HepG2 (cell line): ENCODE data around the gene IFT52. TPM values are rescaled to one million over a fixed set of nuclear protein-coding genes. Genes with fewer than 3 reads are reported as not detected.
A peak's percentile ranks its signal among the peaks of the same experiment; 100 is the strongest.

Source experiments
- BCLAF1 ChIP-seq: fragments of 450-650 bp; IDR thresholded peaks from 2 replicates; pipeline ENCODE4 v1.6.1; 2017; ENCODE audit warnings: mild to moderate bottlenecking
- ELK4 ChIP-seq: sonication (generic); formaldehyde crosslinking; IDR thresholded peaks from 2 replicates; pipeline ENCODE4 v1.9.0; 2021; ENCODE audit warnings: missing genetic modification reagents, borderline replicate concordance
- SIN3B ChIP-seq: fragments of 150-350 bp; IDR thresholded peaks from 2 replicates; pipeline ENCODE4 v1.6.1; 2014; ENCODE audit warnings: low read length
- ZFP36L2 ChIP-seq: sonication (generic); formaldehyde crosslinking; IDR thresholded peaks from 2 replicates; pipeline ENCODE4 v1.4.0; 2020; ENCODE audit warnings: missing genetic modification reagents
- ZFY ChIP-seq: sonication (generic); formaldehyde crosslinking; IDR thresholded peaks from 2 replicates; pipeline ENCODE4 v1.4.0; 2020; ENCODE audit warnings: missing genetic modification reagents
- ZNF597 ChIP-seq: sonication (generic); formaldehyde crosslinking; IDR thresholded peaks from 2 replicates; pipeline ENCODE4 v1.5.0; 2020; ENCODE audit warnings: missing genetic modification reagents
- ZNF747 ChIP-seq: sonication (generic); formaldehyde crosslinking; IDR thresholded peaks from 2 replicates; pipeline ENCODE4 v1.8.1; 2023; ENCODE audit warnings: missing genetic modification reagents, mild to moderate bottlenecking, borderline replicate concordance
- ZNF761 ChIP-seq: sonication (generic); formaldehyde crosslinking; conservative IDR thresholded peaks from 2 replicates; pipeline ENCODE4 v1.4.0; 2020; ENCODE audit warnings: mild to moderate bottlenecking, missing genetic modification reagents
- polyA plus RNA-seq, 8 experiments: library from polyadenylated mRNA; depleted of rRNA in 3 of 8; stranded (reverse) in 7 of 8; unstranded in 1 of 8; fragments of >200 nt; fragmentation: Illumina TruSeq in 4 of 8; extraction: Trizol in 4 of 8; gene quantifications; 2 replicates each; pipeline versions ENCODE4 v1.2.1 to v1.2.3, GENCODE V29; 2011 to 2016; ENCODE audit warnings: low read depth in 4 of 8, missing spikeins in 1 of 8, mixed read lengths in 1 of 8; ENCODE audit not compliant: insufficient read depth in 1 of 8
- total RNA-seq, 5 experiments: library from RNA; depleted of rRNA; stranded (reverse); fragments of >200 nt; fragmentation: Illumina TruSeq; extraction: Trizol; gene quantifications; 2 replicates each; pipeline ENCODE4 v1.2.3, GENCODE V29; 2016; ENCODE audit warnings: low read depth in 1 of 5
- TF ChIP-seq, protein P1 (sequence below): sonication (generic); formaldehyde crosslinking; IDR thresholded peaks from 2 replicates; pipeline ENCODE4 v1.5.0; 2020; ENCODE audit warnings: mild to moderate bottlenecking, missing genetic modification reagents, borderline replicate concordance
- TF ChIP-seq, protein P2 (sequence below): IDR thresholded peaks from 2 replicates; pipeline ENCODE4 v1.6.1; 2012; ENCODE audit warnings: low read depth, low read length, improper control_type of control experiment
- TF ChIP-seq, protein P3 (sequence below): sonication (generic); formaldehyde crosslinking; IDR thresholded peaks from 2 replicates; pipeline ENCODE4 v1.8.1; 2023; ENCODE audit warnings: mild to moderate bottlenecking, inconsistent platforms, moderate library complexity, missing genetic modification reagents, borderline replicate concordance

IFT52 gene
- total and polyA plus RNA-seq, 2 of the 13 experiments (the other 11 are each of a cell fraction or from before 2014, with no cell fraction given) = 48.0 to 64.0 TPM

- TF ChIP-seq, protein P1, sequence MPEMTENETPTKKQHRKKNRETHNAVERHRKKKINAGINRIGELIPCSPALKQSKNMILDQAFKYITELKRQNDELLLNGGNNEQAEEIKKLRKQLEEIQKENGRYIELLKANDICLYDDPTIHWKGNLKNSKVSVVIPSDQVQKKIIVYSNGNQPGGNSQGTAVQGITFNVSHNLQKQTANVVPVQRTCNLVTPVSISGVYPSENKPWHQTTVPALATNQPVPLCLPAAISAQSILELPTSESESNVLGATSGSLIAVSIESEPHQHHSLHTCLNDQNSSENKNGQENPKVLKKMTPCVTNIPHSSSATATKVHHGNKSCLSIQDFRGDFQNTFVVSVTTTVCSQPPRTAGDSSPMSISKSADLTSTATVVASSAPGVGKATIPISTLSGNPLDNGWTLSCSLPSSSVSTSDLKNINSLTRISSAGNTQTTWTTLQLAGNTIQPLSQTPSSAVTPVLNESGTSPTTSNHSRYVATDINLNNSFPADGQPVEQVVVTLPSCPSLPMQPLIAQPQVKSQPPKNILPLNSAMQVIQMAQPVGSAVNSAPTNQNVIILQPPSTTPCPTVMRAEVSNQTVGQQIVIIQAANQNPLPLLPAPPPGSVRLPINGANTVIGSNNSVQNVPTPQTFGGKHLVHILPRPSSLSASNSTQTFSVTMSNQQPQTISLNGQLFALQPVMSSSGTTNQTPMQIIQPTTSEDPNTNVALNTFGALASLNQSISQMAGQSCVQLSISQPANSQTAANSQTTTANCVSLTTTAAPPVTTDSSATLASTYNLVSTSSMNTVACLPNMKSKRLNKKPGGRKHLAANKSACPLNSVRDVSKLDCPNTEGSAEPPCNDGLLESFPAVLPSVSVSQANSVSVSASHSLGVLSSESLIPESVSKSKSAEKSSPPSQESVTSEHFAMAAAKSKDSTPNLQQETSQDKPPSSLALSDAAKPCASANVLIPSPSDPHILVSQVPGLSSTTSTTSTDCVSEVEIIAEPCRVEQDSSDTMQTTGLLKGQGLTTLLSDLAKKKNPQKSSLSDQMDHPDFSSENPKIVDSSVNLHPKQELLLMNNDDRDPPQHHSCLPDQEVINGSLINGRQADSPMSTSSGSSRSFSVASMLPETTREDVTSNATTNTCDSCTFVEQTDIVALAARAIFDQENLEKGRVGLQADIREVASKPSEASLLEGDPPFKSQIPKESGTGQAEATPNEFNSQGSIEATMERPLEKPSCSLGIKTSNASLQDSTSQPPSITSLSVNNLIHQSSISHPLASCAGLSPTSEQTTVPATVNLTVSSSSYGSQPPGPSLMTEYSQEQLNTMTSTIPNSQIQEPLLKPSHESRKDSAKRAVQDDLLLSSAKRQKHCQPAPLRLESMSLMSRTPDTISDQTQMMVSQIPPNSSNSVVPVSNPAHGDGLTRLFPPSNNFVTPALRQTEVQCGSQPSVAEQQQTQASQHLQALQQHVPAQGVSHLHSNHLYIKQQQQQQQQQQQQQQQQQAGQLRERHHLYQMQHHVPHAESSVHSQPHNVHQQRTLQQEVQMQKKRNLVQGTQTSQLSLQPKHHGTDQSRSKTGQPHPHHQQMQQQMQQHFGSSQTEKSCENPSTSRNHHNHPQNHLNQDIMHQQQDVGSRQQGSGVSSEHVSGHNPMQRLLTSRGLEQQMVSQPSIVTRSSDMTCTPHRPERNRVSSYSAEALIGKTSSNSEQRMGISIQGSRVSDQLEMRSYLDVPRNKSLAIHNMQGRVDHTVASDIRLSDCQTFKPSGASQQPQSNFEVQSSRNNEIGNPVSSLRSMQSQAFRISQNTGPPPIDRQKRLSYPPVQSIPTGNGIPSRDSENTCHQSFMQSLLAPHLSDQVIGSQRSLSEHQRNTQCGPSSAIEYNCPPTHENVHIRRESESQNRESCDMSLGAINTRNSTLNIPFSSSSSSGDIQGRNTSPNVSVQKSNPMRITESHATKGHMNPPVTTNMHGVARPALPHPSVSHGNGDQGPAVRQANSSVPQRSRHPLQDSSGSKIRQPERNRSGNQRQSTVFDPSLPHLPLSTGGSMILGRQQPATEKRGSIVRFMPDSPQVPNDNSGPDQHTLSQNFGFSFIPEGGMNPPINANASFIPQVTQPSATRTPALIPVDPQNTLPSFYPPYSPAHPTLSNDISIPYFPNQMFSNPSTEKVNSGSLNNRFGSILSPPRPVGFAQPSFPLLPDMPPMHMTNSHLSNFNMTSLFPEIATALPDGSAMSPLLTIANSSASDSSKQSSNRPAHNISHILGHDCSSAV (CRISPR knock-in tag) = no peak
- TF ChIP-seq, protein P2, sequence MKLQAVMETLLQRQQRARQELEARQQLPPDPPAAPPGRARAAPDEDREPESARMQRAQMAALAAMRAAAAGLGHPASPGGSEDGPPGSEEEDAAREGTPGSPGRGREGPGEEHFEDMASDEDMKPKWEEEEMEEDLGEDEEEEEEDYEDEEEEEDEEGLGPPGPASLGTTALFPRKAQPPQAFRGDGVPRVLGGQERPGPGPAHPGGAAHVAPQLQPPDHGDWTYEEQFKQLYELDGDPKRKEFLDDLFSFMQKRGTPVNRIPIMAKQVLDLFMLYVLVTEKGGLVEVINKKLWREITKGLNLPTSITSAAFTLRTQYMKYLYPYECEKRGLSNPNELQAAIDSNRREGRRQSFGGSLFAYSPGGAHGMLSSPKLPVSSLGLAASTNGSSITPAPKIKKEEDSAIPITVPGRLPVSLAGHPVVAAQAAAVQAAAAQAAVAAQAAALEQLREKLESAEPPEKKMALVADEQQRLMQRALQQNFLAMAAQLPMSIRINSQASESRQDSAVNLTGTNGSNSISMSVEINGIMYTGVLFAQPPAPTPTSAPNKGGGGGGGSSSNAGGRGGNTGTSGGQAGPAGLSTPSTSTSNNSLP = peak; percentile 80
- TF ChIP-seq ELK4 = no peak
- TF ChIP-seq ZNF597 = no peak
- no peak for TF ChIP-seq ZFP36L2 (CRISPR knock-in tag)
- no peak for TF ChIP-seq BCLAF1
- TF ChIP-seq ZNF747 (CRISPR knock-in tag) = 0 out of 2 replicates have a peak, but pooled peaks have one; percentile 6
- TF ChIP-seq, protein P3, sequence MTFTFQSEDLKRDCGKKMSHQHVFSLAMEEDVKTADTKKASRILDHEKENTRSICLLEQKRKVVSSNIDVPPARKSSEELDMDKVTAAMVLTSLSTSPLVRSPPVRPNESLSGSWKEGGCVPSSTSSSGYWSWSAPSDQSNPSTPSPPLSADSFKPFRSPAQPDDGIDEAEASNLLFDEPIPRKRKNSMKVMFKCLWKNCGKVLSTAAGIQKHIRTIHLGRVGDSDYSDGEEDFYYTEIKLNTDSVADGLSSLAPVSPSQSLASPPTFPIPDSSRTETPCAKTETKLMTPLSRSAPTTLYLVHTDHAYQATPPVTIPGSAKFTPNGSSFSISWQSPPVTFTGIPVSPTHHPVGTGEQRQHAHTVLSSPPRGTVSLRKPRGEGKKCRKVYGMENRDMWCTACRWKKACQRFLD = 0 out of 2 replicates have a peak, but pooled peaks have one; percentile 51
- no peak for TF ChIP-seq ZNF761 (CRISPR knock-in tag)
- no peak for TF ChIP-seq SIN3B
- TF ChIP-seq ZFY = peak; percentile 99
These were observed 32.2 kb upstream of the IFT52 start, which contains the start of gene SGK2 (continued) for GRCh38 chr20:43558412-43559146.
